Prostate gland (tissue), 2 donors: ENCODE measurements around the gene CTSW.

Source experiments
- POLR2A ChIP-seq: fragments of 450-650 bp; IDR thresholded peaks from one replicate; pipeline ENCODE4 v1.6.1; 2016; ENCODE audit warnings: antibody characterized with exemption, mild to moderate bottlenecking
- POLR2AphosphoS5 ChIP-seq: sonication (generic); formaldehyde crosslinking; IDR thresholded peaks from one replicate; pipeline ENCODE4 v1.6.1; 2017; ENCODE audit warnings: antibody characterized with exemption
- TF ChIP-seq, protein P1 (sequence below), 4 experiments: fragments of 200-600 bp in 2 of 4; fragments of 450-650 bp in 2 of 4; sonication (generic) in 2 of 4; IDR thresholded peaks; 1 replicate in 3 of 4; 2 replicates in 1 of 4; pipeline ENCODE4 v1.5.1; 2016 to 2019; ENCODE audit warnings: antibody characterized with exemption in 4 of 4, mild to moderate bottlenecking in 2 of 4, moderate library complexity in 2 of 4

DNA sequence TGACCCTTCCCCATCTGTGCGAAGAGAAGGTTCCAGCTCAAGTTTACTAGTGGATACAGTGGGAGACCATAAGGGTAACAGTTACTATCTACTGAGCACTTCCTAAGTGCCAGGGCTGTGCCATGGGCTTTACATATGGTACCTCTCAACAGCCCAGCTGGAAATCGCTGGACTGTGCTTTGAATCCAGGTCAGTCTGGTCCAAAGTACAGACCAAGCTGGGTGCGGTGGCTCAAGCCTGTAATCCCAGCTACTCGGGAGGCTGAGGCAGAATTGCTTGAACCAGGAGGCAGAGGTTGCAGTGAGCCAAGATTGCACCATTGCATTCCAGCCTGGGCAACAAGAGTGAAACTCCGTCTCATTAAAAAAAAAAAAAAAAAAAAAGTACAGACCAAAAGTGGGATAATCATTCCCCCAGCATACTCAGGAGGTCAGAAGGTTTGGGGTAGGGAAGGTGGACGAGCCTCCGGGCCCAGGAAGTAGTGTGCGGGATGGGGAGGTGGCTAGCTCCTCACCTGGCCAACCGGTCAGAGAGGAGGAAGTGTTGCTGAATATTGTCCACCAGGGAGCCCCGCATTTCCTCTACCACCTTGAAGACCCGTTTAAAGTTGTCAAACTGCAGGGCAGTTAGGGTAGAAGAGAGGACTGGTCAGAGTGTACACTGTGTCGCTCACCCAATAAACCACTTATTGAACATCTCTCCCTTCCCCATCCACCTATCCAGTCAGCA is 6.3 kb downstream of the CTSW start:
- TF ChIP-seq, protein P1, sequence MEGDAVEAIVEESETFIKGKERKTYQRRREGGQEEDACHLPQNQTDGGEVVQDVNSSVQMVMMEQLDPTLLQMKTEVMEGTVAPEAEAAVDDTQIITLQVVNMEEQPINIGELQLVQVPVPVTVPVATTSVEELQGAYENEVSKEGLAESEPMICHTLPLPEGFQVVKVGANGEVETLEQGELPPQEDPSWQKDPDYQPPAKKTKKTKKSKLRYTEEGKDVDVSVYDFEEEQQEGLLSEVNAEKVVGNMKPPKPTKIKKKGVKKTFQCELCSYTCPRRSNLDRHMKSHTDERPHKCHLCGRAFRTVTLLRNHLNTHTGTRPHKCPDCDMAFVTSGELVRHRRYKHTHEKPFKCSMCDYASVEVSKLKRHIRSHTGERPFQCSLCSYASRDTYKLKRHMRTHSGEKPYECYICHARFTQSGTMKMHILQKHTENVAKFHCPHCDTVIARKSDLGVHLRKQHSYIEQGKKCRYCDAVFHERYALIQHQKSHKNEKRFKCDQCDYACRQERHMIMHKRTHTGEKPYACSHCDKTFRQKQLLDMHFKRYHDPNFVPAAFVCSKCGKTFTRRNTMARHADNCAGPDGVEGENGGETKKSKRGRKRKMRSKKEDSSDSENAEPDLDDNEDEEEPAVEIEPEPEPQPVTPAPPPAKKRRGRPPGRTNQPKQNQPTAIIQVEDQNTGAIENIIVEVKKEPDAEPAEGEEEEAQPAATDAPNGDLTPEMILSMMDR (IDR thresholded peaks at IDR 0.05), result no peak
- TF ChIP-seq POLR2A (no peak), POLR2AphosphoS5 (no peak)
